GM21786 (cell line): ENCODE data around the gene STAC.

Experiments used
- ATAC-seq: cut with Tn5 transposase; IDR thresholded peaks from one replicate; pipeline ENCODE4 v1.9.1; 2021; ENCODE audit not compliant: unreplicated experiment

Gene STAC

GRCh38 chr3:36511791-36512486, 131.6 kb downstream of the STAC start:
- ATAC-seq = no peak

DNA sequence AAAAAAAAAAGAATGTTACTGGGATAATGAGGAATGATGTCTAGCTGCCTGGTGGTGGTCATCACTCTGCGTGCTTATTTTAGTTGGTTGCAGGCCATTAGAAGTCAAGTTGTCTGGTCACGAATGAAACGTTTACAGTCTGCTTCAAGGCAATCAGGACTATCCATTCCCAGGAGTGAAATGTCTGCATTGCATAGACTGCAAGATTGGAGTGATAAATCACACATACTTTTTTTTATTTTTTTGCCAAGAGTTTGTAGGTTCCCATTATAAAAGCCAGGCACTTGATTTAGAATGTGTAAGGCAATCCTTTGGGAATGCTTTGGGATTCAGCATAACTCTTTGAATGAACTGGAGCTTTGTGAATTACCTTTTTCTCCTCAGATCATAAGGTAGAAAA, 132.3 kb downstream of the STAC start:
- no peak for ATAC-seq

DNA sequence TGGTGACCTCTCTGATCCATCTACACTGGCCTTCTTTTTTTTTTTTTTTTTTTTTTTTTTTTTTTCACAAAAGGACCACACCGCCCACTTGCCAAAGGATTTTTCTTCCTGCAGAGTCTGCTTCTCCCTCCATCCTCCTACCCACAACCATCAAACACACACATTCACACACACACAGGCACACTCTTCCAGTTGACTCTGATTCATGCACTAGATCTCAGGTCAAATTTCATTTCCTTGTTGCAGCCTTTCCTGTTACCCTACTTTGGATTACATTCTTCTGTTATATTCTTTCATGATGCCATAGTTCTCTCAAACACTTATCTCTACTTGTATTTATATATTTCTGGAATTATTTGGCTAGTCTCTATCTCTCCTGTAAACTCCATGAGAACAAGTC, 133.9 kb downstream of the STAC start:
- no peak for ATAC-seq

DNA sequence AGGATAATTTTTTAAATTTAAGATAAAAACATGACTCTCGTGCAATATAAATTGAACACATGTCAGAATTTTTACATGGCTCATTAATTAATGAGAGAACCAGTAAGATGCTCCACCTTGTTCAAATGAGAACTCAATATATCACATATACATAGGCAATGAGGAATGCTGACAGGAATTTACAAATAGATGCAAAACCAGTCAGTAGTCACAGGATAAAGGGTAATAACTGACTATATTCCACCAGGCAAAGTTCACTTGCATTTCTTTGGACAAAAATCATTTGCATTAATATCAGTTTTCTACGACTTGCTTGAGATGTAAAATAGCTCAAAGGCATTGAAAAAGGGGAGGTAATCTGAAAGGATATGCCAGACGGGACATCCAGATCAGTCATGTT, 139.4 kb downstream of the STAC start:
- no peak for ATAC-seq

- ATAC-seq = no peak
Observed at GRCh38 chr3:36520241-36521006, 140.1 kb downstream of the STAC start.

DNA sequence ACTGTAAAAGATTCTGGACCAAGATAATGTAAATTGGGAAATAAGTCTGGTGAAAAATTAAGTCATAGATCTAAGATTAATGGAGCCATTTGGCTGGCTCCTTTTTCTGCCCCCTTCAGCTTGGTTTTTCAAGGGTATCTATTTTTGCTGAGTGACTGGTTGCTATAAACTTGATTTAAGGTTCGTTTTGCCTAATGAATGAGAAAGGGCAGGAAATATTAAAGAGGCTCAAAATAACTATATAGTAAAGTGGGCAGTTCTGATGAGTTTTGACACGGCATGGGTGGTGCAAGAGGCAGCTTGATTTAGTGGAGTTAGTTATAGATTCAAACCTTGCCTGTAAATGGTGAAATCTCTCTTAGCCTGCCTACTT, 140.7 kb downstream of the STAC start:
- no peak for ATAC-seq

- ATAC-seq = no peak
Observed at GRCh38 chr3:36524560-36524959, 144.3 kb downstream of the STAC start.

GRCh38 chr3:36525115-36525801, 145.0 kb downstream of the STAC start:
- ATAC-seq = no peak

GRCh38 chr3:36538136-36538749, 157.9 kb downstream of the STAC start:
- ATAC-seq = no peak

DNA sequence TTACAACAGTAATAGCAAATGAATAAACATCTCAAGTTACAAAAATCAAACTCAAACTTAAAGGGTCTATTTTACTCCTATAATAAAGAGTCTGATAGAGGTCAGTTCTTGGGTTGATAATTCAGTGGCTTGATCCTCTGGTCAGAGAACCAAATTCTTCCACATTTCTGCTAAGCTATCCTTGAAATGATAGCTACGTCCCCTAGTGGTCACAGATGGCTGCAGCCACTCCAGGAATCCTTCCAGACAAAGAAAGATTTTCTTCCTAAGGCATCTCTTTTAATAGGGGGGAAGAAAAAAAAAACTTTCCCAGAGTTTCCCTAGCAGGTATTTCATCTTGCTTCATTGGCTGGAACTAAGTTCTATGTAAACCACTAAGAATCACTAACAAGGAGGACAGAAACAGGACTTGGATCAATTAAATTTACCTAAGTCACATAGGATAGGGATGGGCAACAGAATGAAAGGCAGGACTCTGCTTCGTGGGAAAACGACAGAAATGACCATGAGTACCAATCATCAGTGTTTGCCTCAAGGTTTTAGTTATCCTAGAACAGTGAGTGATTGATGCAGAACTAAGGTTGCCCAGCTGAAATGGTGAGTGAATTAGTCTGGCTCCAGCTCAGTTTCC, 160.7 kb downstream of the STAC start:
- ATAC-seq = no peak

DNA sequence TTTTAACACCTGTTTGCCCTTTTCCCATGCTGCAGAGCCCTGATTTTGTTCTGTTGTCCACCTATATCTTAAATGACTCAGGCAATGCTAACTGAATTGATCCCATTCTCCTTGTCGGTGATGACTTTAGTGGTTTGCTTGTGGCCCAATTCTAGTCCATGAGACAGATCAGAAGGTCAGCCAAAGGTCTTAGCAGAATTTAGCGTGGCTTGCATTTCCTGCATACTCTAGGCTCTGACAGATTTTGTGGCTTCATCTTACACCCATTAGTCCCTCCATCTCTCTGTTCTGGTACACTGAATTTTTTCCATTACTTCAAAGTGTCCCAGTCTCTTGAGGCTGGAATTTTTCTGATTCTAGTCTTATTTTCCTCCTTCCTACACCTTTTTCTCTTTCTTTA, 161.9 kb downstream of the STAC start:
- ATAC-seq = no peak

- no peak for ATAC-seq
Observed at GRCh38 chr3:36543276-36543997, 163.1 kb downstream of the STAC start.

- no peak for ATAC-seq
Observed at GRCh38 chr3:36546226-36546625, 165.9 kb downstream of the STAC start.

DNA sequence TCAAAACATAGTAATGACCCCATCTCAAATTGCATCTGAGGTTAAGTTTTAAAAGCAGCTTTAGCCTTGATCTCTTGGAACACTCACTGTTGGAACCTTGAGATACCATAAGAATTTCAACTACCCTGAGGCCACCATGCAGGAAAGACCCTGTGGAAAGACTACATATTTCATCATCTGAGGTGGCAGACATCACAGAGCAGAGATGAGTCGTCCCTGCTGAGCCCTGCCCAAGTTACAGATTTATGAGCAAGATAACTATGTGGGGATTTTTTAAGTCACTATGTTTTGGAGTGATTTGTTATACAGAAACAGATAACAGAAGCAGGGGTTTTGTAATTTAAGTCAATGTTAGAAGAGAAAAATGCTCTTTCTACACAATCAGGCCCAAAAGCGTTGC, 168.4 kb downstream of the STAC start:
- ATAC-seq = no peak

- ATAC-seq = peak; percentile 78
Observed at GRCh38 chr3:36557021-36557707, 176.9 kb downstream of the STAC start.

DNA sequence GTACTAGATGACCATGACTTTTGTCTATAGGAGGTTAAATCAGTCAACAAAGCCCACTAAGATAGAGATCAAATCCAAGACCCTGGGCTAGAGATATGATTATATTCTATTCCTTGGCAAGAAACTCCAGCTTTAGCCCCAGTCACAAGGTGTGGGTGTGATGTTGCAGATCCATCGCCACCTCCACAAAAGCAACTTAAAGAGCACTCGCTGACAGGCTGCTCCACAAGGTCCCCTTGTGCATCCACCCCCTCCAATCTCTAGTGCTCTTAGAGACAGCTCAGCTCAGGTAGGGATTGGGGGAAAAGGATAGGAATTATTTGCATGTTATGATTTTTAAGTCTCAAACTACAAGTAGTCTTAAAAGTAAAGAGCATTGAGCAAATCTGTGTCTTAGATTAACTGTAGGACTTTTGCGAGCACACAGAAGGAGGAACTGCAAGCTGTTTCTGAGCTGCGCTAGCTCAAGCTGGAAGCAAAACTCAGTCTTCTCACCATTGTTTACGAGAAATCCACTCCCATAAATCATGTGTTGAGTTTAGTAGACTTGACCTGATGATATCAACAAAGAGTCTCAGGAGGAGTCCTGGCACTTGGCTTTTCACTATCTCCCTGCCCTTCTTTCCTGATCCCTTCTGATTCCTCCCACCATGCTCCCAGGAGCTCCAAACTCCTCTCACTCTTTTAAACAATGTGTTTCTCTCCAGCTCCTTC, 177.6 kb downstream of the STAC start:
- no peak for ATAC-seq

DNA sequence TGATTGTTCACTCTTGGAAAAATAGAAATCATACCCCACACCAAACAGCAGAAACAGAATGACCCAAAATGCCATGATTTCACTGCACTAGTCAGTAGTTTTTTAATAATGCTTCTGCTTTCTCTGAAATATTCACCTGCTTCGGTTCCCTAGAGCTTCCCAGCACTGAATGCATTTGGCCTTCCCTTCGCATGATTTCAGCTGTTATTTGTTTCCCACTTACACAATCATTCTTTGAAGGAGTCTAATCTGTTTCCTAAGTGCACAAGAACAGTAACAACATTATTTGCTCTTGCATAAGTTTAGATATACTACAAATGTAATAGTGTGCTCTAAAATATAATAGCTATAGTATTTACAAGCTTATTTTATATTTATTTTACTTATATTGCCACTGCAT, 178.7 kb downstream of the STAC start:
- no peak for ATAC-seq

GRCh38 chr3:36560685-36561084, 180.4 kb downstream of the STAC start:
- ATAC-seq = no peak

- ATAC-seq = no peak
Observed at GRCh38 chr3:36561601-36562000, 181.3 kb downstream of the STAC start.
